Midbrain (tissue), 1 donor: ENCODE data around the gene WNT3.
A peak's percentile ranks its signal among the peaks of the same experiment; 100 is the strongest.

Experiments used
- DNase-seq: peaks from one replicate; lab custom pipeline; 2025; lab: John Stamatoyannopoulos, UW

Gene WNT3

GRCh38 chr17:46730679-46731078 lies 87.8 kb downstream of the WNT3 start:
- DNase-seq, result no peak

- no peak for DNase-seq
Measured at GRCh38 chr17:46730026-46730425, 88.5 kb downstream of the WNT3 start.

- DNase-seq, result no peak
Measured at GRCh38 chr17:46727572-46728348, 90.7 kb downstream of the WNT3 start.

GRCh38 chr17:46726206-46726605 lies 92.3 kb downstream of the WNT3 start:
- DNase-seq, result no peak

- DNase-seq, result no peak
Measured at GRCh38 chr17:46722662-46723285, 95.7 kb downstream of the WNT3 start.

- no peak for DNase-seq
Measured at GRCh38 chr17:46720408-46720807, 98.1 kb downstream of the WNT3 start.

GRCh38 chr17:46719891-46720290 lies 98.6 kb downstream of the WNT3 start:
- peak; percentile 1 for DNase-seq

GRCh38 chr17:46717999-46718398 lies 100.5 kb downstream of the WNT3 start:
- no peak for DNase-seq
